Mesendoderm (in vitro differentiated cells): ENCODE results near the gene CIT.

ENCODE experiments used
- DNase-seq: peaks from one replicate; pipeline ENCODE4 v3.0.0; 2013
- H2AK5ac ChIP-seq: 2 replicates; pipeline ENCODE4 v1.6.1; 2013; ENCODE audit warnings: low read length, inconsistent platforms
- H2BK120ac ChIP-seq: 2 replicates; pipeline ENCODE4 v1.6.1; 2013; ENCODE audit warnings: low read depth, mild to moderate bottlenecking, low read length, moderate library complexity, mixed read lengths
- H2BK15ac ChIP-seq: replicated peaks from 2 replicates; pipeline ENCODE4 v1.6.1; 2013; ENCODE audit warnings: low read depth, mild to moderate bottlenecking, moderate library complexity
- H2BK5ac ChIP-seq: 2 replicates; pipeline ENCODE4 v1.6.1; 2013; ENCODE audit warnings: low read length, inconsistent platforms
- H3K18ac ChIP-seq: 2 replicates; pipeline ENCODE4 v1.6.1; 2013; ENCODE audit warnings: mild to moderate bottlenecking, low read length, mixed read lengths
- H3K23ac ChIP-seq: one replicate; pipeline ENCODE4 v1.6.1; 2013; ENCODE audit warnings: low read length
- H3K27ac ChIP-seq: 2 replicates; pipeline ENCODE4 v1.5.1; 2013; ENCODE audit warnings: low read depth, mild to moderate bottlenecking, inconsistent platforms, low read length, moderate library complexity
- H3K27me3 ChIP-seq: 2 replicates; pipeline ENCODE4 v1.6.1; 2013; ENCODE audit warnings: low read length, control low read depth, mild to moderate bottlenecking, inconsistent platforms; ENCODE audit not compliant: insufficient read depth, poor library complexity
- H3K36me3 ChIP-seq: 2 replicates; pipeline ENCODE4 v1.6.1; 2013; ENCODE audit warnings: low read length, inconsistent platforms; ENCODE audit not compliant: control insufficient read depth, insufficient read depth
- H3K4ac ChIP-seq: one replicate; pipeline ENCODE4 v1.6.1; 2013; ENCODE audit warnings: low read depth, mild to moderate bottlenecking, low read length, moderate library complexity
- H3K4me1 ChIP-seq: 2 replicates; pipeline ENCODE4 v1.6.1; 2013; ENCODE audit warnings: low read depth, low read length, inconsistent platforms; ENCODE audit not compliant: control insufficient read depth
- H3K4me2 ChIP-seq: 2 replicates; pipeline ENCODE4 v1.6.1; 2013; ENCODE audit warnings: low read length
- H3K4me3 ChIP-seq: 2 replicates; pipeline ENCODE4 v1.5.1; 2013; ENCODE audit warnings: mild to moderate bottlenecking, low read length
- H3K56ac ChIP-seq: one replicate; pipeline ENCODE4 v1.6.1; 2013; ENCODE audit warnings: low read length
- H3K79me1 ChIP-seq: 2 replicates; pipeline ENCODE4 v1.6.1; 2013; ENCODE audit warnings: low read length, inconsistent platforms
- H3K79me2 ChIP-seq: 2 replicates; pipeline ENCODE4 v1.6.1; 2013; ENCODE audit warnings: mild to moderate bottlenecking, low read length; ENCODE audit not compliant: control insufficient read depth, insufficient read depth
- H3K9ac ChIP-seq: 2 replicates; pipeline ENCODE4 v1.6.1; 2013; ENCODE audit warnings: low read length, inconsistent platforms
- H4K5ac ChIP-seq: one replicate; pipeline ENCODE4 v1.6.1; 2013; ENCODE audit warnings: low read length
- H4K8ac ChIP-seq: one replicate; pipeline ENCODE4 v1.6.1; 2013; ENCODE audit warnings: low read depth, mild to moderate bottlenecking, control low read depth, low read length, moderate library complexity
- WGBS: extraction: QIAGEN DNeasy Blood & Tissue Kit; methylation state at CpG from one replicate; pipeline ENCODE4 v1.1.7; 2013; ENCODE audit warnings: low lambda C conversion rate, missing lambda C conversion rate; ENCODE audit not compliant: insufficient coverage; ENCODE audit errors: extremely low coverage; 5-methylcytosine and 5-hydroxymethylcytosine counted together

Gene CIT

GRCh38 chr12:119826661-119827445, 50.3 kb downstream of the CIT start:
- Histone ChIP-seq H4K5ac (no peak overlapping the region), H3K79me1 (no peaks in the 10 kb centered on the region), H3K9ac (no peak overlapping the region), H3K4me1 (no peaks in the 10 kb centered on the region), H3K56ac (no peak overlapping the region), H3K79me2 (no peaks in the 10 kb centered on the region), H3K27me3 (no peaks in the 10 kb centered on the region), H3K23ac (no peak overlapping the region), H3K18ac (no peak overlapping the region), H3K36me3 (no peaks in the 10 kb centered on the region), H2BK15ac (no peak overlapping the region), H2BK5ac (no peak overlapping the region), H2AK5ac (no peak overlapping the region), H3K4me2 (no peak overlapping the region), H3K4ac (no peak overlapping the region), H4K8ac (no peak overlapping the region), H2BK120ac (no peak overlapping the region), H3K4me3 (no peak overlapping the region), H3K27ac (no peak overlapping the region)
- WGBS: no CpG with 5 or more reads among the region's 6 CpGs
- no peak for DNase-seq

GRCh38 chr12:119825262-119825661, 51.9 kb downstream of the CIT start:
- no peak overlapping the region for H3K27ac ChIP-seq
- no peaks in the 10 kb centered on the region for H3K4me1 ChIP-seq
- no peaks in the 10 kb centered on the region for H3K79me1 ChIP-seq
- H2BK5ac ChIP-seq: no peak overlapping the region
- H2BK15ac ChIP-seq: no peak overlapping the region
- H3K36me3 ChIP-seq: no peaks in the 10 kb centered on the region
- no peaks in the 10 kb centered on the region for H3K79me2 ChIP-seq
- no peak for DNase-seq
- H3K4ac ChIP-seq: no peak overlapping the region
- WGBS: no CpG with 5 or more reads among the region's 7 CpGs
- no peak overlapping the region for H2AK5ac ChIP-seq
- H3K4me2 ChIP-seq: no peak overlapping the region
- H3K27me3 ChIP-seq: no peaks in the 10 kb centered on the region
- H3K23ac ChIP-seq: no peak overlapping the region
- H3K4me3 ChIP-seq: no peak overlapping the region
- H3K56ac ChIP-seq: no peak overlapping the region
- no peak overlapping the region for H3K9ac ChIP-seq
- no peak overlapping the region for H2BK120ac ChIP-seq
- H3K18ac ChIP-seq: no peak overlapping the region
- H4K5ac ChIP-seq: no peak overlapping the region
- no peak overlapping the region for H4K8ac ChIP-seq

DNA sequence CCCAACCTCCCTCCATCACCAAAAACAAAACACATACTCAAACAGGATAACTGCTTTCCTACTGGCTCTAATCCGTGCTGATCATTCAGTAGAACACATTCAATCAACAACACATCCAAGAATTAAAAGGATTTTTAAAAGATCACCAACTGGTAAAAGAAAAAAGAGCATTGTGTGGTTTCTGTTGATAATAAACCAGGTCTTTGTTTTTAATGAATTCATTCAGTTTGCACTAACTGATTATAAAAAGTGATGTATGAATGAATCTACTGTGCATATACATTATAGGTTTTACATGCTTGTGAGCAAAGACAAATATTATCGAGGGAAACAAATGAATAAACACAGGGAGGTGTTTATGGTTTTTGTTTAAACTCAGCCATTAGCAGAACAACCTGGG, 55.1 kb downstream of the CIT start:
- no peak overlapping the region for H2BK5ac ChIP-seq
- H3K4me3 ChIP-seq: no peak overlapping the region
- H3K36me3 ChIP-seq: no peaks in the 10 kb centered on the region
- H3K4me1 ChIP-seq: no peaks in the 10 kb centered on the region
- no peak overlapping the region for H2BK15ac ChIP-seq
- no peak for DNase-seq
- H4K8ac ChIP-seq: no peak overlapping the region
- H3K27me3 ChIP-seq: no peaks in the 10 kb centered on the region
- no peaks in the 10 kb centered on the region for H3K79me2 ChIP-seq
- H3K79me1 ChIP-seq: peaks cover 2% of the 10 kb centered on the region
- no peak overlapping the region for H3K9ac ChIP-seq
- H3K23ac ChIP-seq: no peak overlapping the region
- no peak overlapping the region for H3K4ac ChIP-seq
- H3K27ac ChIP-seq: no peak overlapping the region
- no peak overlapping the region for H3K56ac ChIP-seq
- 100% methylated on average over 1 of the region's 2 CpGs for WGBS
- no peak overlapping the region for H3K18ac ChIP-seq
- H4K5ac ChIP-seq: no peak overlapping the region
- H2BK120ac ChIP-seq: no peak overlapping the region
- H3K4me2 ChIP-seq: no peak overlapping the region
- H2AK5ac ChIP-seq: no peak overlapping the region

GRCh38 chr12:119819322-119819721, 57.8 kb downstream of the CIT start:
- Histone ChIP-seq H3K4me3 (no peak overlapping the region), H3K4me1 (no peaks in the 10 kb centered on the region), H3K4me2 (no peak overlapping the region), H2BK5ac (no peak overlapping the region), H3K4ac (no peak overlapping the region), H3K9ac (no peak overlapping the region), H3K27ac (no peak overlapping the region), H2BK120ac (no peak overlapping the region), H3K79me2 (no peaks in the 10 kb centered on the region), H3K36me3 (no peaks in the 10 kb centered on the region), H4K5ac (no peak overlapping the region), H3K27me3 (no peaks in the 10 kb centered on the region), H3K56ac (no peak overlapping the region), H3K18ac (no peak overlapping the region), H2BK15ac (no peak overlapping the region), H2AK5ac (no peak overlapping the region), H3K23ac (no peak overlapping the region), H4K8ac (no peak overlapping the region), H3K79me1 (peaks cover 2% of the 10 kb centered on the region)
- DNase-seq: no peak
- WGBS: no CpG with 5 or more reads among the region's 5 CpGs

DNA sequence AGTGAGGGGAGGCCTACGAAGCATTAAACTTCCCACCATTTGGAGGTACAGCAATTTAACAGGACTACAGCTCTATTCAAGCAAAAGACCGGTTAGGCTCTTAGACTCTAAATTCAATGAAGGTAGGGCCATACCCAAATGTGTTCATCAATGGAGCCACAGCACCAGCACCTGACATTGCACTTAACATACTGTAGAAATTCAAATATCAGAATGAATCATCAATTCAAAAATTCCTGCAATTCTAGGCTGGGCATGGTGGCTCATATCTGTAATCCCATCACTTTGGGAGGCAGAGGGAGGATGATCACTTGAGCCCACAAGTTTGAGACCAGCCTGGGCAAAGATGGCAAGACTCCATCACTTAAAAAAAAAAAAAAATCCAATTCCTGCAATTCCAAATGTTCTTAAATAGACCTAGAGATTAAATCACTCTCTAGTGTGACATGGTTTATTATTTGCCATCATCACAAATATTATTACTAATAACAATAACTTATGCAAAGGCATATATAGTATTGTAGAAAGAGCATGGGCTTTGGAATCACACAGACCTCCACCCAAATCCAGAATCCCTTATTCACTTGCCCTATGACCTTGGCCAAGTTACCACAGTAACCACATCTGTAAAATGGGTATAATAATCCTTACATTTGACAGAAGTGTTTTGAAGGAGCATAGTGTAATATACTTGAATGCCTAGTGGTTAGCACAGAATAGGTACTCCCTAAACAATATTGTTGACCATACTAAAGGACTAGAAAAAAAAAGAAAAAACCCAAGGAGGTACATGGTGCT, 59.4 kb downstream of the CIT start:
- no peak overlapping the region for H4K8ac ChIP-seq
- no peak overlapping the region for H3K27ac ChIP-seq
- H3K79me1 ChIP-seq: peaks cover 2% of the 10 kb centered on the region
- H3K36me3 ChIP-seq: no peaks in the 10 kb centered on the region
- no peak overlapping the region for H3K4ac ChIP-seq
- H2BK120ac ChIP-seq: no peak overlapping the region
- H3K56ac ChIP-seq: no peak overlapping the region
- no peak overlapping the region for H3K4me3 ChIP-seq
- no peaks in the 10 kb centered on the region for H3K79me2 ChIP-seq
- H3K23ac ChIP-seq: no peak overlapping the region
- no peak overlapping the region for H3K9ac ChIP-seq
- H4K5ac ChIP-seq: no peak overlapping the region
- H2BK15ac ChIP-seq: no peak overlapping the region
- H2BK5ac ChIP-seq: no peak overlapping the region
- WGBS: no CpG with 5 or more reads among the region's 2 CpGs
- no peaks in the 10 kb centered on the region for H3K27me3 ChIP-seq
- DNase-seq: no peak
- no peaks in the 10 kb centered on the region for H3K4me1 ChIP-seq
- no peak overlapping the region for H3K18ac ChIP-seq
- no peak overlapping the region for H3K4me2 ChIP-seq
- no peak overlapping the region for H2AK5ac ChIP-seq
